GM12878 (cell line): ENCODE results near the gene DYNLL1. TPM values are rescaled to one million over a fixed set of nuclear protein-coding genes. Genes with fewer than 3 reads are reported as not detected.

Experiments used
- ATF7 ChIP-seq: fragments of 450-650 bp; IDR thresholded peaks from 2 replicates; pipeline ENCODE4 v1.6.1; 2016; ENCODE audit warnings: low read depth, mild to moderate bottlenecking
- BHLHE40 ChIP-seq, 2 experiments: fragments of 450-650 bp in 1 of 2; IDR thresholded peaks; 2 replicates each; pipeline ENCODE4 v1.6.1; 2011 to 2017; ENCODE audit warnings: low read depth in 2 of 2, borderline replicate concordance in 1 of 2, improper control_type of control experiment in 1 of 2, low read length in 1 of 2, mild to moderate bottlenecking in 1 of 2
- CBX3 ChIP-seq: fragments of 200-600 bp; sonication (generic); IDR thresholded peaks from 2 replicates; pipeline ENCODE4 v1.6.1; 2016; ENCODE audit warnings: low read depth, borderline replicate concordance
- CEBPB ChIP-seq, 2 experiments: fragments of 150-350 bp in 1 of 2; IDR thresholded peaks; 2 replicates each; pipeline ENCODE4 v1.6.1; 2012 to 2014; ENCODE audit warnings: low read depth in 2 of 2, low read length in 2 of 2, borderline replicate concordance in 1 of 2, inconsistent platforms in 1 of 2
- NR2C1 ChIP-seq: fragments of 450-650 bp; IDR thresholded peaks from 2 replicates; pipeline ENCODE4 v1.6.1; 2017; ENCODE audit warnings: antibody characterized with exemption, mild to moderate bottlenecking, moderate library complexity
- POLR2A ChIP-seq: IDR thresholded peaks from 2 replicates; pipeline ENCODE4 v1.6.1; 2011; ENCODE audit warnings: low read depth, mild to moderate bottlenecking, low read length
- TCF12 ChIP-seq: IDR thresholded peaks from 2 replicates; pipeline ENCODE4 v1.6.1; 2011; ENCODE audit warnings: low read depth, mild to moderate bottlenecking, low read length
- TCF3 ChIP-seq: IDR thresholded peaks from 2 replicates; pipeline ENCODE4 v1.6.1; 2012; ENCODE audit warnings: low read depth, mild to moderate bottlenecking, low read length, borderline replicate concordance; ENCODE audit not compliant: insufficient read depth
- YY1 ChIP-seq: IDR thresholded peaks from 2 replicates; pipeline ENCODE4 v1.6.1; 2011; ENCODE audit warnings: low read depth, mild to moderate bottlenecking, low read length
- ZNF207 ChIP-seq: fragments of 450-650 bp; IDR thresholded peaks from 2 replicates; pipeline ENCODE4 v1.6.1; 2014; ENCODE audit warnings: antibody characterized with exemption, mild to moderate bottlenecking, borderline replicate concordance
- ZNF217 ChIP-seq: fragments of 450-650 bp; IDR thresholded peaks from 2 replicates; pipeline ENCODE4 v1.6.1; 2017; ENCODE audit warnings: antibody characterized with exemption, mild to moderate bottlenecking
- ZNF24 ChIP-seq: fragments of 450-650 bp; IDR thresholded peaks from 2 replicates; pipeline ENCODE4 v1.6.1; 2017; ENCODE audit warnings: antibody characterized with exemption, mild to moderate bottlenecking
- polyA plus RNA-seq, 11 experiments: library from polyadenylated mRNA; depleted of rRNA in 4 of 11; unstranded in 6 of 11; stranded (reverse) in 5 of 11; fragments of >200 nt; fragmentation: Nextera tagmentation in 4 of 11; fragmentation: Illumina TruSeq in 1 of 11; extraction: Ambion mirVana in 4 of 11; extraction: Trizol in 1 of 11; gene quantifications; 1 replicate in 1 of 11; 2 replicates in 10 of 11; pipeline versions ENCODE4 v1.2.1 to v1.2.3, GENCODE V29; 2011 to 2016; ENCODE audit warnings: inconsistent platforms in 2 of 11, missing spikeins in 2 of 11, low read depth in 1 of 11
- total RNA-seq, 4 experiments: library from RNA; depleted of rRNA in 3 of 4; stranded (reverse); fragments of >200 nt in 3 of 4; fragmentation: Illumina TruSeq in 1 of 4; extraction: Trizol in 1 of 4; gene quantifications; 2 replicates each; pipeline versions ENCODE4 v1.2.1 to v1.2.3, GENCODE V29; 2013 to 2021
- TF ChIP-seq, protein P1 (sequence below): fragments of 450-650 bp; IDR thresholded peaks from 2 replicates; pipeline ENCODE4 v1.6.1; 2016; ENCODE audit warnings: mild to moderate bottlenecking
- TF ChIP-seq, protein P2 (sequence below): fragments of 450-650 bp; IDR thresholded peaks from 2 replicates; pipeline ENCODE4 v1.6.1; 2017; ENCODE audit warnings: antibody characterized with exemption, mild to moderate bottlenecking, moderate library complexity
- TF ChIP-seq, protein P3 (sequence below): fragments of 450-650 bp; IDR thresholded peaks from 2 replicates; pipeline ENCODE4 v1.6.1; 2016; ENCODE audit warnings: mild to moderate bottlenecking, moderate library complexity, borderline replicate concordance
- TF ChIP-seq, protein P4 (sequence below): fragments of 450-650 bp; IDR thresholded peaks from 2 replicates; pipeline ENCODE4 v1.6.1; 2018; ENCODE audit warnings: borderline replicate concordance, mild to moderate bottlenecking; ENCODE audit not compliant: partially characterized antibody

The DYNLL1 gene
- total and polyA plus RNA-seq, 10 of the 15 experiments (the other 5 are each of a cell fraction or from before 2014, with no cell fraction given) = 239 to 796 (median 379) TPM

DNA sequence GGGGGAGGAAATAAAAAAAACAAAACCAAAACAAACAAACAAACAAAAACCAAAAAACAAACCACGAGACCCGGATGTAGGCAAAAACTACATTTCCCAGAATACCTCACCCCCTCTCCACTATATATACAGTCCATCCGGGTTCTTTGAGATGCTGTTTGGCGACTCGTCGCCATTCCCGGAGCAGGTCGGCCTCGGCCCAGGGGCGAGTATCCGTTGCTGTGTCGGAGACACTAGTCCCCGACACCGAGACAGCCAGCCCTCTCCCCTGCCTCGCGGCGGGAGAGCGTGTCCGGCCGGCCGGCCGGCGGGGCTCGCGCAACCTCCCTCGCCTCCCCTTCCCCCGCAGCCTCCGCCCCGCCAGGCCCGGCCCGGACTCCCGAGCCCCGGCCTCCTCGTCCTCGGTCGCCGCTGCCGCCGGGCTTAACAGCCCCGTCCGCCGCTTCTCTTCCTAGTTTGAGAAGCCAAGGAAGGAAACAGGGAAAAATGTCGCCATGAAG lies 38.3 kb downstream of the DYNLL1 start, which contains the start of gene RNF10 (continued):
- TF ChIP-seq, protein P1, sequence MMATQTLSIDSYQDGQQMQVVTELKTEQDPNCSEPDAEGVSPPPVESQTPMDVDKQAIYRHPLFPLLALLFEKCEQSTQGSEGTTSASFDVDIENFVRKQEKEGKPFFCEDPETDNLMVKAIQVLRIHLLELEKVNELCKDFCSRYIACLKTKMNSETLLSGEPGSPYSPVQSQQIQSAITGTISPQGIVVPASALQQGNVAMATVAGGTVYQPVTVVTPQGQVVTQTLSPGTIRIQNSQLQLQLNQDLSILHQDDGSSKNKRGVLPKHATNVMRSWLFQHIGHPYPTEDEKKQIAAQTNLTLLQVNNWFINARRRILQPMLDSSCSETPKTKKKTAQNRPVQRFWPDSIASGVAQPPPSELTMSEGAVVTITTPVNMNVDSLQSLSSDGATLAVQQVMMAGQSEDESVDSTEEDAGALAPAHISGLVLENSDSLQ = peak; percentile 36; the same call in 1 of the 2 replicates
- TF ChIP-seq CBX3 (no peak), POLR2A (peak; percentile 95), TCF12 (no peak), CEBPB (IDR thresholded peaks at IDR 0.05; ENCODE audit: borderline replicate concordance in 1 of 2, low read depth in 2 of 2, low read length in 2 of 2) (no peak), YY1 (peak; percentile 92), NR2C1 (peak; percentile 17; the same call in 1 of the 2 replicates), ZNF217 (no peak), ZNF24 (0 out of 2 replicates have a peak, but pooled peaks have one; percentile 50), ZNF207 (no peak; the same call in 1 of the 2 replicates), TCF3 (no peak), BHLHE40 (IDR thresholded peaks at IDR 0.05; ENCODE audit: borderline replicate concordance in 1 of 2, low read depth in 2 of 2, low read length in 1 of 2) (0 out of 4 replicates have a peak, but pooled peaks of 1 of the 2 experiments have one; percentile 26), ATF7 (peak; percentile 29; the same call in 1 of the 2 replicates)
- TF ChIP-seq, protein P2, sequence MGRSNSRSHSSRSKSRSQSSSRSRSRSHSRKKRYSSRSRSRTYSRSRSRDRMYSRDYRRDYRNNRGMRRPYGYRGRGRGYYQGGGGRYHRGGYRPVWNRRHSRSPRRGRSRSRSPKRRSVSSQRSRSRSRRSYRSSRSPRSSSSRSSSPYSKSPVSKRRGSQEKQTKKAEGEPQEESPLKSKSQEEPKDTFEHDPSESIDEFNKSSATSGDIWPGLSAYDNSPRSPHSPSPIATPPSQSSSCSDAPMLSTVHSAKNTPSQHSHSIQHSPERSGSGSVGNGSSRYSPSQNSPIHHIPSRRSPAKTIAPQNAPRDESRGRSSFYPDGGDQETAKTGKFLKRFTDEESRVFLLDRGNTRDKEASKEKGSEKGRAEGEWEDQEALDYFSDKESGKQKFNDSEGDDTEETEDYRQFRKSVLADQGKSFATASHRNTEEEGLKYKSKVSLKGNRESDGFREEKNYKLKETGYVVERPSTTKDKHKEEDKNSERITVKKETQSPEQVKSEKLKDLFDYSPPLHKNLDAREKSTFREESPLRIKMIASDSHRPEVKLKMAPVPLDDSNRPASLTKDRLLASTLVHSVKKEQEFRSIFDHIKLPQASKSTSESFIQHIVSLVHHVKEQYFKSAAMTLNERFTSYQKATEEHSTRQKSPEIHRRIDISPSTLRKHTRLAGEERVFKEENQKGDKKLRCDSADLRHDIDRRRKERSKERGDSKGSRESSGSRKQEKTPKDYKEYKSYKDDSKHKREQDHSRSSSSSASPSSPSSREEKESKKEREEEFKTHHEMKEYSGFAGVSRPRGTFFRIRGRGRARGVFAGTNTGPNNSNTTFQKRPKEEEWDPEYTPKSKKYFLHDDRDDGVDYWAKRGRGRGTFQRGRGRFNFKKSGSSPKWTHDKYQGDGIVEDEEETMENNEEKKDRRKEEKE = 0 out of 2 replicates have a peak, but pooled peaks have one; percentile 14
- TF ChIP-seq, protein P3, sequence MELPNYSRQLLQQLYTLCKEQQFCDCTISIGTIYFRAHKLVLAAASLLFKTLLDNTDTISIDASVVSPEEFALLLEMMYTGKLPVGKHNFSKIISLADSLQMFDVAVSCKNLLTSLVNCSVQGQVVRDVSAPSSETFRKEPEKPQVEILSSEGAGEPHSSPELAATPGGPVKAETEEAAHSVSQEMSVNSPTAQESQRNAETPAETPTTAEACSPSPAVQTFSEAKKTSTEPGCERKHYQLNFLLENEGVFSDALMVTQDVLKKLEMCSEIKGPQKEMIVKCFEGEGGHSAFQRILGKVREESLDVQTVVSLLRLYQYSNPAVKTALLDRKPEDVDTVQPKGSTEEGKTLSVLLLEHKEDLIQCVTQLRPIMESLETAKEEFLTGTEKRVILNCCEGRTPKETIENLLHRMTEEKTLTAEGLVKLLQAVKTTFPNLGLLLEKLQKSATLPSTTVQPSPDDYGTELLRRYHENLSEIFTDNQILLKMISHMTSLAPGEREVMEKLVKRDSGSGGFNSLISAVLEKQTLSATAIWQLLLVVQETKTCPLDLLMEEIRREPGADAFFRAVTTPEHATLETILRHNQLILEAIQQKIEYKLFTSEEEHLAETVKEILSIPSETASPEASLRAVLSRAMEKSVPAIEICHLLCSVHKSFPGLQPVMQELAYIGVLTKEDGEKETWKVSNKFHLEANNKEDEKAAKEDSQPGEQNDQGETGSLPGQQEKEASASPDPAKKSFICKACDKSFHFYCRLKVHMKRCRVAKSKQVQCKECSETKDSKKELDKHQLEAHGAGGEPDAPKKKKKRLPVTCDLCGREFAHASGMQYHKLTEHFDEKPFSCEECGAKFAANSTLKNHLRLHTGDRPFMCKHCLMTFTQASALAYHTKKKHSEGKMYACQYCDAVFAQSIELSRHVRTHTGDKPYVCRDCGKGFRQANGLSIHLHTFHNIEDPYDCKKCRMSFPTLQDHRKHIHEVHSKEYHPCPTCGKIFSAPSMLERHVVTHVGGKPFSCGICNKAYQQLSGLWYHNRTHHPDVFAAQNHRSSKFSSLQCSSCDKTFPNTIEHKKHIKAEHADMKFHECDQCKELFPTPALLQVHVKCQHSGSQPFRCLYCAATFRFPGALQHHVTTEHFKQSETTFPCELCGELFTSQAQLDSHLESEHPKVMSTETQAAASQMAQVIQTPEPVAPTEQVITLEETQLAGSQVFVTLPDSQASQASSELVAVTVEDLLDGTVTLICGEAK = no peak; the same call in 1 of the 2 replicates
- TF ChIP-seq, protein P4, sequence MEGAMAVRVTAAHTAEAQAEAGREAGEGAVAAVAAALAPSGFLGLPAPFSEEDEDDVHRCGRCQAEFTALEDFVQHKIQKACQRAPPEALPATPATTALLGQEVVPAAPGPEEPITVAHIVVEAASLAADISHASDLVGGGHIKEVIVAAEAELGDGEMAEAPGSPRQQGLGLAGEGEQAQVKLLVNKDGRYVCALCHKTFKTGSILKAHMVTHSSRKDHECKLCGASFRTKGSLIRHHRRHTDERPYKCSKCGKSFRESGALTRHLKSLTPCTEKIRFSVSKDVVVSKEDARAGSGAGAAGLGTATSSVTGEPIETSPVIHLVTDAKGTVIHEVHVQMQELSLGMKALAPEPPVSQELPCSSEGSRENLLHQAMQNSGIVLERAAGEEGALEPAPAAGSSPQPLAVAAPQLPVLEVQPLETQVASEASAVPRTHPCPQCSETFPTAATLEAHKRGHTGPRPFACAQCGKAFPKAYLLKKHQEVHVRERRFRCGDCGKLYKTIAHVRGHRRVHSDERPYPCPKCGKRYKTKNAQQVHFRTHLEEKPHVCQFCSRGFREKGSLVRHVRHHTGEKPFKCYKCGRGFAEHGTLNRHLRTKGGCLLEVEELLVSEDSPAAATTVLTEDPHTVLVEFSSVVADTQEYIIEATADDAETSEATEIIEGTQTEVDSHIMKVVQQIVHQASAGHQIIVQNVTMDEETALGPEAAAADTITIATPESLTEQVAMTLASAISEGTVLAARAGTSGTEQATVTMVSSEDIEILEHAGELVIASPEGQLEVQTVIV = peak; percentile 56
